Raji (cell line): Measurements from ENCODE around the gene LAMP5.

Experiments used
- POLR2A ChIP-seq: IDR thresholded peaks from 2 replicates; pipeline ENCODE4 v1.6.1; 2011; ENCODE audit warnings: low read depth, low read length, control low read depth; ENCODE audit not compliant: insufficient read depth

The LAMP5 gene

GRCh38 chr20:9565910-9566550, 51.6 kb downstream of the LAMP5 start:
- no peak for TF ChIP-seq POLR2A

- no peak for TF ChIP-seq POLR2A
Measured at GRCh38 chr20:9566977-9567376, 52.6 kb downstream of the LAMP5 start.

- TF ChIP-seq POLR2A: no peak
Measured at GRCh38 chr20:9570612-9571011, 56.2 kb downstream of the LAMP5 start.

GRCh38 chr20:9571783-9572182, 57.4 kb downstream of the LAMP5 start:
- TF ChIP-seq POLR2A: no peak

GRCh38 chr20:9572670-9573069, 58.3 kb downstream of the LAMP5 start:
- TF ChIP-seq POLR2A: no peak

GRCh38 chr20:9573335-9574151, 59.2 kb downstream of the LAMP5 start:
- TF ChIP-seq POLR2A: no peak

- TF ChIP-seq POLR2A: no peak
Measured at GRCh38 chr20:9574181-9574580, 59.8 kb downstream of the LAMP5 start.

GRCh38 chr20:9574776-9575175, 60.4 kb downstream of the LAMP5 start:
- TF ChIP-seq POLR2A: no peak

GRCh38 chr20:9575836-9576235, 61.4 kb downstream of the LAMP5 start:
- no peak for TF ChIP-seq POLR2A

- TF ChIP-seq POLR2A: no peak
Measured at GRCh38 chr20:9576695-9577094, 62.3 kb downstream of the LAMP5 start.

- TF ChIP-seq POLR2A: no peak
Measured at GRCh38 chr20:9577397-9577796, 63.0 kb downstream of the LAMP5 start.

- no peak for TF ChIP-seq POLR2A
Measured at GRCh38 chr20:9578594-9578993, 64.2 kb downstream of the LAMP5 start.
